Measurements from ENCODE around the gene CCDC88A.
"Not testable (repeated sequence)": the region's sequence is repeated elsewhere in the genome, so short reads cannot be mapped to it uniquely, and the experiment has no call there.

Gene CCDC88A

DNA sequence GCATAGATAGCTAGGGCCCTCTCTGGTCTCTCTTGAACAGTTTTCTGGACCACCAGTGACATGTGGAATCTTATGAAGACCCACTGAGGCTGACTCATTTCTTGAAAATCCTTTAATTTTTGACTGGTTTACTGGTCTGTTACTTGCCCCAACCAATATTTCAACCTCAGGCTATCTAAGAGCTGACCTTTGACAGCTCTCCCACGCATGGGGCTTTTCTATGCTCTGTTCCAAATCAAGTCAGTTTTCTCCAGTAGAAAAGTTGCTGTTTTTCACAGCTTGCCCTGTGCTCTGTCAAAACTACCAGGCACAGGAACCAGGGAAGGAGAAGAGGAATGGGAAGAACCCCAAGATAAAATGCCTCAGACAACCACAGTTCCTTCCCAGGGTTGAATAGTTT, 104.7 kb downstream of the CCDC88A start:
- Mint-ChIP-seq H3K4me1 (peaks cover 22% of the 10 kb centered on the region), H3K9me3 (no peaks in the 10 kb centered on the region), H3K4me3 (no peak overlapping the region), H3K27ac (no peak overlapping the region), H3K27me3 (no peaks in the 10 kb centered on the region)
- ATAC-seq: no peak
- no peak for DNase-seq

DNA sequence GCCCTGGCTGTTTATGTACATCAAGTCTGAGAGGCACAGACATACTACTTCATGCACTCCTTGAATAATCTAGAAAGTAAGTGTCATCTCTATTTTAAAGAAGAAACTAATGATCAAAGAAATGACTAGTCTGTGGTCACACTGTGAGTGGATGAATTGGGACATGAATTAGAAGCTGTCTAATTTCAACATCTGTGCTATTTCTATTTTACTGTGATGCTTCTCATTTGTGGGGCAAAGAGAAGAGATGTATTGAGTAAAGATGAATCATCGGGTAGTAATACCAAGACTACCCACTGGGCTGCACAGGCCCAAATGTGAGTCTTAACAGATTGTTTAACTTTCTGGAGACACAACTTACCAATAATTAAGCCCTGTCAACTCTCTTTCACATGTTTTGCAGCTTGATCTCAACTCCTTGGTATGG, 108.2 kb downstream of the CCDC88A start:
- H3K27me3 Mint-ChIP-seq: no peaks in the 10 kb centered on the region

DNA sequence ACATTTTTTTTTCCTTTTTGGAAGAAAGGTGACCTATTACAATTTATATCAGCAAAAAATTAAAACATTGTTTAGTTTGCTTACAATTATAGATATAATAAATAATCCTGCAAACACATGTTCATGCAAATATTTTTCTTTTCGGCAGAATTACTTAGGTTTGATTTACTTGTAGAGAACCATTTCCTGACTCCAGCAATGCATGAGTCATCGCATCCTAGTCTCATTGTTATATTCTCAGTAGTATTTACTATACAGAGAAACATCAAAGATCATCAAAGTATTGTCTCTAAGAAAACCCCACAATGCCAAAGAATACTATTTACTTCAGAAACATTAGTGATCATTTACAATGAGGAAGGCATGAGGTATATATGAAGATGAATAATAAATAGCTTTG, 110.2 kb downstream of the CCDC88A start:
- Mint-ChIP-seq H3K27ac (no peak overlapping the region), H3K4me1 (peaks cover 26% of the 10 kb centered on the region), H3K27me3 (no peaks in the 10 kb centered on the region), H3K4me3 (no peak overlapping the region), H3K9me3 (no peaks in the 10 kb centered on the region)
- ATAC-seq: no peak
- DNase-seq: no peak

More for the DNA sequence above, 108.2 kb downstream of the CCDC88A start:
- no peaks in the 10 kb centered on the region for H3K9me3 Mint-ChIP-seq
- peak; percentile 8 to 66 for DNase-seq
- H3K4me3 Mint-ChIP-seq: peak overlapping the region in 1 of 2 donors; percentile 36
- H3K4me1 Mint-ChIP-seq: peaks cover 26% of the 10 kb centered on the region
- peak overlapping the region in 1 of 2 donors; percentile 85 for H3K27ac Mint-ChIP-seq
- peak; percentile 98 for ATAC-seq

DNA sequence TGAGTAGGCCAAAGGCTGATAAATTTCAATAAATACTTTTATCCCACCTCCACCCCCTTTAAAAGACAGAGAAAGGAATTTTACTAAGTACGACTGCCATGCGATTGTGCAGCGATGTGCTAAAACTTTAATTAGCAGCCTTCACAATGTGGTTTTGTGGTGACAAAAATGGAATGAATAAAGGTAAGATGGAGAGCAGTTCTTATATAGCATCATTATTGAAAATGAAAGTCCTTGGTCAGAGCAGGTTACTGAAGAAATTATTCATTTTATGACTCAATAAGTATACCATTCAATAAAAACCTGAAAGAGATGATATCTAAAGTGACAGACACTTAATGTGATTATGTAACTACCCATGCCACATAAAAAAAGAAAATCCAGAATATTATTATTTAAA, 117.4 kb downstream of the CCDC88A start:
- peak; percentile 98 for ATAC-seq
- H3K27ac Mint-ChIP-seq: no peak overlapping the region
- H3K4me3 Mint-ChIP-seq: peak overlapping the region in 1 of 2 donors; percentile 18
- DNase-seq: no peak
- H3K9me3 Mint-ChIP-seq: no peaks in the 10 kb centered on the region
- H3K27me3 Mint-ChIP-seq: no peaks in the 10 kb centered on the region
- H3K4me1 Mint-ChIP-seq: peaks cover 12% of the 10 kb centered on the region

GRCh38 chr2:55301277-55301676, 118.4 kb downstream of the CCDC88A start:
- Mint-ChIP-seq H3K4me1 (peaks cover 12% of the 10 kb centered on the region), H3K9me3 (no peaks in the 10 kb centered on the region), H3K27me3 (no peaks in the 10 kb centered on the region), H3K4me3 (no peak overlapping the region), H3K27ac (no peak overlapping the region)
- ATAC-seq (no peak), DNase-seq (no peak)

DNA sequence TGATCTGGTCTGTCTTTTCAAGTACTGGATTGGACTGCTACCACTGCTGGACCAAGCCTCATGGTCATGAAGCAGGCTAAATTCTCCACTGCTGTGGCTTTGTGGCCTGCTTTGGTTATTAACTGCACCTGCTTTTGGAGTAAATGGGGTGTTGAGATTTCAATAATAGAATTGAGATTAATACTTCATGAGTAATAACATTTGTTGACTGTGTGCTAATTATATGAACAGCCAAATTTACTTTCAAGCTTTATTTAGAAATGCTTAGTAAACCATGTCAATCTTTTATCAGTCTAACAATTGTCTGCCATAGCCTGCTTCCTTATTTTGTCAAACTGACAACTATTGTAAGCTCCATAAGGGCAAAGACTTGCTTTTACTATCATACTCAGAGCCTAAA, 123.3 kb downstream of the CCDC88A start:
- H3K9me3 Mint-ChIP-seq: no peaks in the 10 kb centered on the region
- ATAC-seq (no peak), DNase-seq (no peak)
- no peak overlapping the region for H3K27ac Mint-ChIP-seq
- H3K27me3 Mint-ChIP-seq: no peaks in the 10 kb centered on the region
- H3K4me3 Mint-ChIP-seq: no peak overlapping the region
- H3K4me1 Mint-ChIP-seq: peaks cover 6% of the 10 kb centered on the region

GRCh38 chr2:55283083-55283482, 136.6 kb downstream of the CCDC88A start:
- peak overlapping the region; percentile 60 to 96 for H3K4me3 Mint-ChIP-seq
- no peaks in the 10 kb centered on the region for H3K27me3 Mint-ChIP-seq
- DNase-seq: no peak
- H3K27ac Mint-ChIP-seq: peak overlapping the region in 1 of 2 donors; percentile 55
- H3K9me3 Mint-ChIP-seq: no peaks in the 10 kb centered on the region
- ATAC-seq: no peak
- H3K4me1 Mint-ChIP-seq: peaks cover 19% of the 10 kb centered on the region

GRCh38 chr2:55282110-55282917, 137.3 kb downstream of the CCDC88A start:
- H3K27ac Mint-ChIP-seq: peak overlapping the region; percentile 94 to 97
- DNase-seq (peak; percentile 87), ATAC-seq (peak; percentile 99)
- H3K4me1 Mint-ChIP-seq: peaks cover 19% of the 10 kb centered on the region
- H3K4me3 Mint-ChIP-seq: peak overlapping the region; percentile 91 to 96
- no peaks in the 10 kb centered on the region for H3K27me3 Mint-ChIP-seq
- no peaks in the 10 kb centered on the region for H3K9me3 Mint-ChIP-seq

DNA sequence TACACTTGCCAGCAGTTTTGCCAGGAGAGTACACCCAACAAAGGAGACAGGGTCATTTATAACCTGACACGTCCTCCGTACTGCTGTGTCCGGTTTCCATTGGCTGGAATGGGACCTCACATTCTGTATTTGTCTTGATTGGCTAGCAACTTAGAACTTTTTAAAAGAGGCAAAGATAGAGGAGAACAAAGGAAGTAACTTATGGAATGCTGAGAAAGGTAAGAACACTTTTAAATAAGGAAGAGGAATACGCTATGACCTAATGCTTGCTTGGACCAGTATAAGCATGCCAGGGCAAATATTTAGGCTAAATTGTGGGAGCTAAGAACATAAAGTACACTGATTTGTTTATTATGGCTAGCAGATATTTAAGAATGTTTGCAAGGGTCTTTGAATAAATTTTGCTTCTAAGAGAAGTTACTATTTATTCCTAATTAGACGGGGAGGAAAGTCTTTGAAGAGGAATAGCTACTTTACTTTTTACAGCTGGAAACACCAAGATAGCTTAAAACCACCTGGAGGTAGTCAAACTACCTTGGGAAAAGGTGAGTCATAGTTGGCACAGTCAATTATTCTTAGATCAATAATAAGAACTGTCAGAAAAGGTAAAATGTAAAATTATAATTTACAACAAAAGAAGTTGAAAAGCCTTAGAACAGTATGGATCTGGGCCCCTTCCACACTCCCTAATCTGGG, 138.7 kb downstream of the CCDC88A start:
- Mint-ChIP-seq H3K27ac (peak overlapping the region in 1 of 2 donors; percentile 97), H3K4me3 (peak overlapping the region; percentile 24 to 96), H3K4me1 (peaks cover 19% of the 10 kb centered on the region)
- H3K27me3 Mint-ChIP-seq, DNase-seq, ATAC-seq, H3K9me3 Mint-ChIP-seq: not testable (repeated sequence)

DNA sequence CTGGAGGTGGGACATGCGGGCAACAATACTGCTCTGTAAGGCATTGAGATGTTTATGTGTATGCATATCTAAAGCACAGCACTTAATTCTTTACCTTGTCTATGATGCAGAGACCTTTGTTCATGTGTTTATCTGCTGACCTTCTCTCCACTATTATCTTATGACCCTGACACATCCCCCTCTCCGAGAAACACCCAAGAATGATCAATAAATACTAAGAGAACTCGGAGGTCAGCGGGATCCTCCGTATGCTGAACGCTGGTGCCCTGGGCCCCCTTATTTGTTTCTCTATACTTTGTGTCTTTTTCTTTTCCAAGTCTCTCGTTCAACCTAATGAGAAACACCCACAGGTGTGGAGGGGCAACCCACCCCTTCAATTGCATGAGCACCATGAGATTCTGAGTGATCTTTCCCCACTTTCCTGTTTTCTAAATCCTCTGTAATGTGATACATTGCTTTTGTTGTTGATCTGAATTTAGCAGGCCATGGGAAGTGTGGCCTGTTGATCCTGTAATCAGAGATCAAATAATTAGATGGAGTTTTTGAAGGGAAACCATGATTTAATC, 139.7 kb downstream of the CCDC88A start:
- H3K4me1 Mint-ChIP-seq: peaks cover 19% of the 10 kb centered on the region
- H3K4me3 Mint-ChIP-seq, H3K27ac Mint-ChIP-seq, ATAC-seq, H3K9me3 Mint-ChIP-seq, H3K27me3 Mint-ChIP-seq, DNase-seq: not testable (repeated sequence)

DNA sequence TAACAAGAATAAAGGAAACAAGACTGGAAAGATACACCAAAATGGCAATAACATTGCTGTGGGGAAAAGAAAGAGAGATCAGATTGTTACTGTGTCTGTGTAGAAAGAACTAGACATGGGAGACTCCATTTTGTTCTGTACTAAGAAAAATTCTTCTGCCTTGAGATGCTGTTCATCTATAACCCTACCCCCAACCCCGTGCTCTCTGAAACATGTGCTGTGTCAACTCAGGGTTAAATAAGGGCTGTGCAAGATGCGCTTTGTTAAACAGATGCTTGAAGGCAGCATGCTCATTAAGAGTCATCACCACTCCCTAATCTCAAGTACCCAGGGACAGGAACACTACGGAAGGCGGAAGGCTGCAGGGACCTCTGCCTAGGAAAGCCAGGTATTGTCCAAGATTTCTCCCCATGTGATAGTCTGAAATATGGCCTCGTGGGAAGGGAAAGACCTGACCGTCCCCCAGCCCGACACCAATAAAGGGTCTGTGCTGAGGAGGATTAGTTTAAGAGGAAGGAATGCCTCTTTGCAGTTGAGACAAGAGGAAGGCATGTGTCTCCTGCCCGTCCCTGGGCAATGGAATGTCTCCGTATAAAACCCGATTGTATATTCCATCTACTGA, 140.3 kb downstream of the CCDC88A start:
- H3K27ac Mint-ChIP-seq, H3K4me3 Mint-ChIP-seq, DNase-seq, H3K9me3 Mint-ChIP-seq, H3K27me3 Mint-ChIP-seq, ATAC-seq: not testable (repeated sequence)
- peaks cover 19% of the 10 kb centered on the region for H3K4me1 Mint-ChIP-seq

GRCh38 chr2:55277310-55277709, 142.3 kb downstream of the CCDC88A start:
- H3K27ac Mint-ChIP-seq: no peak overlapping the region
- DNase-seq: no peak
- peaks cover 6% of the 10 kb centered on the region for H3K4me1 Mint-ChIP-seq
- H3K4me3 Mint-ChIP-seq: no peak overlapping the region
- no peaks in the 10 kb centered on the region for H3K9me3 Mint-ChIP-seq
- no peak for ATAC-seq
- no peaks in the 10 kb centered on the region for H3K27me3 Mint-ChIP-seq

DNA sequence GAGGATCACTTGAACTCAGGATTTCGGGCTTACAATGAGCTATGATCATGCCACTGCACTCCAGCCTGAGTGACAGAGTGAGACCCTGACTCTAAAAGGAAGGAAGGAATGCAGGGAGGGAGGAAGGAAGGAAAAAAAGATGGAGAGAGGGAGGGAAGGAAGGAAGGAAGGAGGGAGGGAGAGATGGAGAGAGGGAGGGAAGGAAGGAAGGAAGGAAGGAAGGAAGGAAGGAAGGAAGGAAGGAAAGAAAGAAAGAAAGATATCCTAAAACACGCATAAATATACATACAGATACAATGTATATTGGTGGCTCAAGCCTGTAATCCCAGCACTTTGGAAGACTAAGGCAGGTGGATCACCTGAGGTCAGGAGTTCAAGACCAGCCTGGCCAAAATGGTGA, 145.3 kb downstream of the CCDC88A start:
- H3K9me3 Mint-ChIP-seq, DNase-seq, H3K27ac Mint-ChIP-seq, H3K4me1 Mint-ChIP-seq, ATAC-seq, H3K4me3 Mint-ChIP-seq, H3K27me3 Mint-ChIP-seq: not testable (repeated sequence)

GRCh38 chr2:55269645-55269990, 150.0 kb downstream of the CCDC88A start:
- no peaks in the 10 kb centered on the region for H3K9me3 Mint-ChIP-seq
- H3K27ac Mint-ChIP-seq: peak overlapping the region; percentile 97 to 99
- peak overlapping the region; percentile 96 to 99 for H3K4me3 Mint-ChIP-seq
- peaks cover 19% of the 10 kb centered on the region for H3K4me1 Mint-ChIP-seq
- H3K27me3 Mint-ChIP-seq: no peaks in the 10 kb centered on the region
- no peak for DNase-seq
- no peak for ATAC-seq

- peaks cover 19% of the 10 kb centered on the region for H3K4me1 Mint-ChIP-seq
- peak within 1 kb of the TSS; percentile 96 to 99 for H3K4me3 Mint-ChIP-seq
- ATAC-seq (peak; percentile 99), DNase-seq (peak; percentile 87 to 94)
- H3K27ac Mint-ChIP-seq: peak within 1 kb of the TSS; percentile 97 to 99
- H3K27me3 Mint-ChIP-seq: no peaks in the 10 kb centered on the region
- H3K9me3 Mint-ChIP-seq: no peaks in the 10 kb centered on the region
Observed at GRCh38 chr2:55268907-55269644, 150.6 kb downstream of the CCDC88A start, which contains the start of gene MTIF2. Gene MTIF2, minus strand, starts transcription at chr2:55269231. Its CDS starts 5,373 bp downstream, at chr2:55263858.

All from stimulated activated naive CD8-positive, alpha-beta T cell treated with anti-CD3 and anti-CD28 coated beads, Interleukin-15, amount 100 ng/mL, for 72 hours (primary cell).